NCI-H2107 (cell line): ENCODE data around the gene LYST.
"Not testable (repeated sequence)": the region's sequence is repeated elsewhere in the genome, so short reads cannot be mapped to it uniquely, and the experiment has no call there.

Source experiments
- DNase-seq: peaks from one replicate; lab custom pipeline; 2025; lab: John Stamatoyannopoulos, UW

LYST gene

GRCh38 chr1:235866205-235866912, at the start of gene LYST:
TSS of gene LYST (minus strand) at chr1:235866906. CDS start at chr1:235830417, 36,489 bp downstream.
- no peak for DNase-seq

DNA sequence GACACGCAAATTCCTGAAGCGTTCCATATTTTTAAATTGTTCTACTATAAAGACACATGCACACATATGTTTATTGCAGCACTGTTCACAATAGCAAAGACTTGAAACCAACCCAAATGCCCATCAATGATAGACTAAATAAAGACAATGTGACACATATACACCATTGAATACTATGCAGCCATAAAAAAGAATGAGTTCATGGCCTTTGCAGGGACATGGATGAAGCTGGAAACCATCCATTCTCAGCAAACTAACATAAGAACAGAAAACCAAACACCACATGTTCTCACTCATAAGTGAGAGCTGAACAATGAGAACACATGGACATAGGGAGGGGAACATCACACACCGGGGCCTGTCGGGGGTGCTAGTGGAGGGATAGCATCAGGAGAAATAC, 48.8 kb upstream of the LYST start:
- DNase-seq = not testable (repeated sequence)

GRCh38 chr1:235913311-235913710, 46.6 kb upstream of the LYST start:
- no peak for DNase-seq

- no peak for DNase-seq
Observed at GRCh38 chr1:235911876-235912275, 45.2 kb upstream of the LYST start.

DNA sequence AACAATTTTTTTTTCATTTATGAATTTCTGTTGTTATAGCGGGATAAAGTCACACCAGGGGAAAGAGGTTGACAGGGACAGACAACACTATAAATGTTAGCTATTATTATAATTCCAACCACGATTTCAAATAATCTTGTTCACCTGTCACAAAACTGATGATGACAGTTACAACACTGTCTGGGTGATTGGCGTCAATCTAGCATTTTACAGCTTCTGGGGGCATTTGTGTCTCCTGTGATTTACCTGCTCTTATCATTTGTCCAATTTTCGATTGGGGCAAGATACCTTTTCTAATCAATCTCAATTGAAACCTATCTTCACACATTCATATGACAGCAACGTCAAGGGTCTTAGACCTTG, 44.6 kb upstream of the LYST start:
- DNase-seq = no peak

GRCh38 chr1:235910357-235911299, 43.9 kb upstream of the LYST start:
- no peak for DNase-seq

DNA sequence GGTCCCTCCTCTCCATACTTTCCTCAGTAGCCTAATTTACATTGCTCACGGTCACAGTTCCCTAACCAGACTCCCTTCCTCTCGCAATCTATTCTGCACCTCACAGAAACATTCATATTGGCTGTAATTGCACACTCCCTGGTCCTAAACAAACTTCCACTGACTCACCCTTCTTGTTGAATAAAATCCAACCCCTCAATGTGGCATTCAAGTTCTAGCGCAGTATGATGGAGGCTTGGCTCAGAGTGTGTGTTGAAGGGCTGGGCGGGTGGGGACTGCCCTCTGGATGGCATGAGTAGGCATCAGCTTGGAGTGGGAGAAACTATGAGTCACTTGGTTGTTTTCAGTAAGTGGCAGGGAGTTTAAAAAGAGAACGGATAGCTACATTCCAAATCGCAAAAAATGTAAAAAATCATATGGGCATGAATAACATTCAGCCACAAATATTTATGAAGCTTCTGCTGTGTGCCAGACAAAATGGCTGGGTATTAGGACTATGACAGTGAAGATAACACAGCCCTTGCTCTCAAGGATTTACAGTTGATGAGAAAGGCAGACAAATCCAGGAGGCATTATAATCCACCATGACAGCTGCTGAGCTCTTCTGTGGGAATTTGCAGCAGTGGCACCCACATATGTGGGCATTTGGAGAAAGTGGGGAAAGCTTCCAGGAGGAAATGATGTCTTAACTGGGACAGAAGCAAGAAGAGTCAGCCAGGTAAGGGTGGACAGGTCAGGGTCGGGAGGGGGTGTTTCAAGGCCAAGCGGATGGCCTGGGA, 42.2 kb upstream of the LYST start:
- no peak for DNase-seq

GRCh38 chr1:235907897-235908240, 41.2 kb upstream of the LYST start:
- no peak for DNase-seq

DNA sequence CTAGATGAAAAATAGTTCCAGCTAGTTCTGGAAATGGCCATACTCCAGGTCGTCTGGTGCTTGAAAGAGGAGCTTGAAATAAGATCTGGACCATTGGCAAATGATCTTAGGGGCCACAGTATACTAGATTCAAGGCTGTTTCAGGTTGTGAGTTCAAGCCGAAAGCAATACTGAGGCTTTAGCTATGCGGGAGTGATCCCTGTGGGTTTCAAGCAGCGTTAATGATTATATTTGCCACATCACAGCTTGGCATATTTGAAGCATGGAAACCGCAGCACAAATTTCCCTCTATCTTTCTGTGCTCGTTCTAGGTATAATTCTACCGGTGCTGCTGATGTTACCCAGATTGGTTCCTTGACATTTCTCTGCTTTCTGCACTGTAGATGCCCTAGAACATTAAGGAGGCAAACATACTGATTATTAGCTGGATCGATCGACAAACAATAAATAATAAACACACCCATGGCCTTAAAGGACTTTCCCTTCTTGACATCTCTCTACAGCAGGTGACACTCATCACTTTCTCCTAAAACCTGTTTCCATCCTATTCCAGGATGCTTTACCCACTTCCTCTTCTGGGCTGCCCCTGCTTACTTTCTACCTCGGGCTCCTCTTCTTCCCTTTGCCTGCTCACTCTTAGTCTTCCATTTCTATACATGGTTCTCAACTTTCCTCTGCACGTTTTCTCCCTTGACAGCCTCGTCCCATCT, 40.6 kb upstream of the LYST start:
- DNase-seq = no peak

GRCh38 chr1:235906436-235906835, 39.7 kb upstream of the LYST start:
- no peak for DNase-seq

DNA sequence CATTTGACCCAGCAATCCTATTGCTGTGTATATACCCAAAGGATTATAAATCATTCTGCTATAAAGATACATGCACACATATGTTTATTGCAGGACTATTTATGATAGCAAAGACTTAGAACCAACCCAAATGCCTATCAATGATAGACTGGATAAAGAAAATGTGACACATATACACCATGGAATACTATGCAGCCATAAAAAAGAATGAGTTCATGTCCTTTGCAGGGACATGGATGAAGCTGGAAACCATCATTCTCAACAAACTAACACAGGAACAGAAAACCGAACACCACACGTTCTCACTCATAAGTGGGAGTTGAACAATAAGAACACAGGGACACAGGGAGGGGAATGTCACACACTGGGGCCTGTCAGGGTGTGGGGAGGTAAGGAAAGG, 37.1 kb upstream of the LYST start:
- DNase-seq = not testable (repeated sequence)

- no peak for DNase-seq
Observed at GRCh38 chr1:235902677-235903542, 36.2 kb upstream of the LYST start.

- DNase-seq = no peak
Observed at GRCh38 chr1:235901461-235901860, 34.8 kb upstream of the LYST start.

GRCh38 chr1:235898126-235898525, 31.4 kb upstream of the LYST start:
- DNase-seq = no peak

GRCh38 chr1:235893840-235894239, 27.1 kb upstream of the LYST start:
- DNase-seq = no peak

DNA sequence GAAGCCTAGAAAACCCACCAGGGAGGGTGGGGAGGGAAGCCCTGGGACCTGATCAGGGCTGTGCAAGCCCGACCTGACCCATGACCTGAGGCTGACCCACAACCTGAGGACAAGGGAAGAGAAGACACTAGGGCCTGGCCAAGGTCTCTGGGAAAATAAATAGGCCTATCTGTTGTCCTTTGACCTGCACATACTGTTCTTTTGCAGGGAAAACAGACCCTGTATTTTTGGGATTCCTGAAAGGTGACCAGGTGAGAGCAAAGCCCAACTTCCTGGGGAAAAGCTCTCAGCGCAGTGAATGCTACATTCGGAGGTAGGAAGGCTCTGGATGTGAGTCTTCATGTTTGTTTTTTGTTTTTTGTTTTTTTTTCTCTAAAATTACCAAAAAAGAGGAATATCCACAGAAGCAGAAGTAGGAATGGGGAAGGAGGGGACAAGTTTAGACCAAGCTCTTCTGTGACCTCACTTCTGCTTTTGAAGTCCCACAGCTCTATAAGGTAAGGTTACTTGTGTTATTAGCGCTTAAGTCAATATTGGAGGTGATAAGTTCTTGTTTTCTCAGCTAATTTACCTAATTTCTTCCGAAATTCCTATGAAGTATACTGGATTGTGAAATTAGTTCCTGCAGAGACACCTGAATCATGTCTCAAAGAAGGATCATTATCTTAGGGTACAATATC, 26.2 kb upstream of the LYST start:
- DNase-seq = no peak

GRCh38 chr1:235892202-235892601, 25.5 kb upstream of the LYST start:
- DNase-seq = no peak

DNA sequence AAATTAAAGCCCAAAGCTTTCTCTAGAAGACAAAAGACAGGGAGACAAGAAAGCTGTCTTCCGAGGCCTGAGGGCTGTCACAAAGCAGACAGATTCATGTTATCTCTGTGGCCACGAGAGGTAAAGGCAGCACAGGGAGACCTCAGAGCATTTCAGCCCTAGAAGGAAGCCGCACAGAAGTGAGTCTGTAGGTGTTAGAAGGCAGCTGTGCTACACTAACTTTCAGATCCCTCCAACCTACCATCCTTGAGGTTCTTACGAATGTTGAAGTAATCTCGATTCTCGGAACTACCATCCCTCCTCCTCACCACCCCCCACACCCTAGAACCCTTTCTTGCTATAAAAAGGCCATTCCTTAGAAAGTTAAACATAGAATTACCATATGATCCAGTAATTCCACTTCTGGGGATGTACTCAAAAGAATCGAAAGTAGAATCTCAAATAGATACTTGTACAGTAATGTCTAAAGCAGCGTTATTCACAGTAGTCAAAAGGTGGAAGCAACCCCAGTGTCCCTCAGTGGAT, 21.5 kb upstream of the LYST start:
- DNase-seq = no peak

DNA sequence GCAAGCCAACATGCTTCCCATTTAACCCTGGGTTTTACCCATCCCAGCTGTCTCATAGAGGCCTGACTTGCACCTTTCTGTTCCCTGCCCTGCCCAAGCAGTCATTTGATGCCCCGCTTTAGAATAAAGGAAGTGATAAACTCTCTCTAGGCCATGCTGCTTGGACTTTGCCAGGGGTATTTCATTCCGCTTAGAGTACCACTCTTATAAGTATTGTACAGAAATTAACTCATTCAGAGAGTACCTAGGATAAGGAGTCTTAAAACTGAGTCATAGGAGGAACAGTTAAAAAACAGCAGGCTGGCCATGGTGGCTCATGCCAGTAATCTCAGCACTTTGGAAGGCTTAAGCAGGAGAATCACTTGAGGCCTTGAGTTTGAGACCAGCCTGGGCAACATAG, 21.0 kb upstream of the LYST start:
- no peak for DNase-seq

GRCh38 chr1:235885655-235886262, 19.1 kb upstream of the LYST start:
- DNase-seq = no peak
